GM23248 (cell line): Measurements from ENCODE around the gene ALKBH4. TPM values are rescaled to one million over a fixed set of nuclear protein-coding genes. Genes with fewer than 3 reads are reported as not detected.

Experiments used
- DNase-seq: peaks from one replicate; pipeline ENCODE4 v3.0.0-alpha.2; 2015
- H2AFZ ChIP-seq: fragments of 200-600 bp; sonication (generic); 2 replicates; pipeline ENCODE4 v1.6.1; 2016; ENCODE audit warnings: antibody characterized with exemption
- H3F3A ChIP-seq: fragments of 200-600 bp; sonication (generic); 2 replicates; pipeline ENCODE4 v1.6.1; 2016; ENCODE audit warnings: mild to moderate bottlenecking, antibody characterized with exemption, mixed run types; ENCODE audit not compliant: insufficient read depth
- H3K27ac ChIP-seq: fragments of 200-600 bp; sonication (generic); 2 replicates; pipeline ENCODE4 v1.5.1; 2016; ENCODE audit warnings: mild to moderate bottlenecking
- H3K27me3 ChIP-seq: fragments of 200-600 bp; sonication (generic); replicated peaks from 2 replicates; pipeline ENCODE4 v1.6.1; 2016; ENCODE audit warnings: mild to moderate bottlenecking; ENCODE audit not compliant: insufficient read depth
- H3K36me3 ChIP-seq: fragments of 200-600 bp; sonication (generic); 2 replicates; pipeline ENCODE4 v1.6.1; 2016; ENCODE audit warnings: low read depth, mild to moderate bottlenecking
- H3K4me1 ChIP-seq: fragments of 200-600 bp; sonication (generic); 2 replicates; pipeline ENCODE4 v1.6.1; 2016; ENCODE audit warnings: mild to moderate bottlenecking; ENCODE audit not compliant: insufficient read depth
- H3K4me2 ChIP-seq: fragments of 200-600 bp; sonication (generic); one replicate; pipeline ENCODE4 v1.6.1; 2016; ENCODE audit warnings: mild to moderate bottlenecking; ENCODE audit not compliant: unreplicated experiment
- H3K4me3 ChIP-seq: fragments of 200-600 bp; sonication (generic); 2 replicates; pipeline ENCODE4 v1.5.1; 2016; ENCODE audit warnings: mild to moderate bottlenecking
- H3K79me2 ChIP-seq: fragments of 200-600 bp; sonication (generic); 2 replicates; pipeline ENCODE4 v1.6.1; 2016; ENCODE audit warnings: mild to moderate bottlenecking; ENCODE audit not compliant: insufficient read depth
- H3K9ac ChIP-seq: fragments of 200-600 bp; sonication (generic); 2 replicates; pipeline ENCODE4 v1.6.1; 2016; ENCODE audit warnings: mild to moderate bottlenecking
- H3K9me2 ChIP-seq: fragments of 200-600 bp; sonication (generic); 2 replicates; pipeline ENCODE4 v1.6.1; 2016; ENCODE audit warnings: mixed run types, mild to moderate bottlenecking, moderate library complexity; ENCODE audit not compliant: insufficient read depth
- H3K9me3 ChIP-seq: fragments of 200-600 bp; sonication (generic); one replicate; pipeline ENCODE4 v1.6.1; 2017; ENCODE audit warnings: low read depth
- H4K20me1 ChIP-seq: fragments of 200-600 bp; sonication (generic); 2 replicates; pipeline ENCODE4 v1.6.0; 2016; ENCODE audit not compliant: insufficient read depth
- EZH2 ChIP-seq: fragments of 200-600 bp; sonication (generic); IDR thresholded peaks from 2 replicates; pipeline ENCODE4 v1.6.1; 2018; ENCODE audit warnings: antibody characterized with exemption, mild to moderate bottlenecking; ENCODE audit not compliant: insufficient read depth, poor library complexity, severe bottlenecking
- EZH2phosphoT487 ChIP-seq: fragments of 200-600 bp; sonication (generic); IDR thresholded peaks from 2 replicates; pipeline ENCODE4 v1.6.1; 2018; ENCODE audit warnings: antibody characterized with exemption, moderate library complexity, mild to moderate bottlenecking, low read depth; ENCODE audit not compliant: insufficient read depth
- WGBS, 2 experiments: methylation state at CpG; one replicate each; pipeline ENCODE4 v1.1.6; 2015 to 2017; ENCODE audit warnings: low lambda C conversion rate in 2 of 2, low coverage in 1 of 2; ENCODE audit errors: missing lambda C conversion rate in 2 of 2; 5-methylcytosine and 5-hydroxymethylcytosine counted together
- in situ Hi-C: fragments of 300-500 bp; cut with MboI; formaldehyde crosslinking; loops from 2 replicates; pipeline ENCODE4 v1.15.0; 2020
- polyA plus RNA-seq: library from polyadenylated mRNA; unstranded; fragments of >200 nt; fragmentation: Nextera tagmentation; extraction: Ambion mirVana; gene quantifications from 2 replicates; pipeline ENCODE4 v1.2.1, GENCODE V29; 2016
- total RNA-seq: library from RNA; depleted of rRNA; stranded (reverse); fragments of >200 nt; shearing (Covaris generic); gene quantifications from 2 replicates; pipeline ENCODE4 v1.2.3, GENCODE V29; 2014

Gene ALKBH4
- total and polyA plus RNA-seq, 2 experiments from 2014 or later = 13.9 to 16.3 TPM

DNA sequence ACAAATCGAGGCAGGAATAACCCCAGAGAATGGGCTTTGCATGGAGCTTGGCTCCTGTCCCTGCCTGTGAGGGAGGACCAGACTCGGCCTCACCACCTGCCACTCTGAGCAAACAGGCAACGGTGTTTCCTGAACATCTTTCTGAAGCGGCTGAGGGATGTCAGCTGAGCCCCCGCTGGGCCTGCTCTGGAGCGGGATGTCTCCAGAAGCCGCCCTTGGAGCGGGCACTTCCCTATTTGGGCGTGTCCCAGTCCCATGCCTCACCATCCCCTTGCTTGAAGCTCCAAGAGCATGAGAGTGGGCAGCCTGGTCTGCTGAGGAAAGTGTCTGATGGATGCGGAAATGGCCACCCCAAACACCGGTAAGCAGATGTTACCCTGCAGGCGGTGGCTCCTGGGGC, 10.2 kb downstream of the ALKBH4 start:
- Histone ChIP-seq H3K79me2 (no peaks in the 10 kb centered on the region), H3K9me2 (no peaks in the 10 kb centered on the region), H3K27me3 (no peaks in the 10 kb centered on the region), H3K36me3 (no peaks in the 10 kb centered on the region), H3K27ac (no peak overlapping the region), H3K4me3 (no peak overlapping the region), H3K9ac (no peak overlapping the region), H4K20me1 (no peaks in the 10 kb centered on the region), H3K4me2 (no peak overlapping the region), H3K4me1 (no peaks in the 10 kb centered on the region), H2AFZ (no peak overlapping the region), H3K9me3 (no peaks in the 10 kb centered on the region), H3F3A (no peaks in the 10 kb centered on the region)
- no peak for DNase-seq
- TF ChIP-seq EZH2phosphoT487 (no peak), EZH2 (no peak)
- 75 to 77% methylated on average over 12 of the region's 12 CpGs for WGBS, 2 experiments
- in situ Hi-C loops = no loop called here

DNA sequence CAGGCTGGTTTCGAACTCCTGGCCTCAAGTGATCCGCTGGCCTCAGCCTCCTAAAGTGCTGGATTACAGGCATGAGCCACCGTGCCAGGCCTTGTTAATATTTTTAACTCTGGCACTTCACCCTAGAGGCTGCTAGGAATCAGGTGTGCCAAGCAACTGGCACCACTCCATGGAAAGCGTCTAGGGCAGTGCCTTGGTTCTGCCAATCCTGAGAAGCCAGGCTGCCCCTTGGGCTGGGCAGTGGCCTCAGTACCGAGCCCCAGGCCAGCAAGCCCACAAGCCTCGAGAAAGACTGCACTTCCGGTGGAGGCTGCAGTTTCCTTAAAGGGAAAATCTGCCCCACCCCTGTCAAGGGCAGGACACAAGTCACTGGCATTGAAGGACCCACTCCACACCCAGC, 11.3 kb downstream of the ALKBH4 start:
- H3K27ac ChIP-seq = no peak overlapping the region
- no peaks in the 10 kb centered on the region for H3K4me1 ChIP-seq
- H3K4me3 ChIP-seq = no peak overlapping the region
- H3K9me2 ChIP-seq = no peaks in the 10 kb centered on the region
- H3K9ac ChIP-seq = no peak overlapping the region
- no peaks in the 10 kb centered on the region for H3K27me3 ChIP-seq
- H3K4me2 ChIP-seq = no peak overlapping the region
- no peaks in the 10 kb centered on the region for H3K79me2 ChIP-seq
- H3F3A ChIP-seq = no peaks in the 10 kb centered on the region
- no peak for TF ChIP-seq EZH2
- TF ChIP-seq EZH2phosphoT487 = no peak
- no peaks in the 10 kb centered on the region for H3K36me3 ChIP-seq
- no peak for DNase-seq
- no peak overlapping the region for H2AFZ ChIP-seq
- no peaks in the 10 kb centered on the region for H4K20me1 ChIP-seq
- H3K9me3 ChIP-seq = no peaks in the 10 kb centered on the region
- in situ Hi-C loops = no loop called here
- WGBS, 2 experiments = 90 to 97% methylated on average over 7 of the region's 7 CpGs

GRCh38 chr7:102452451-102452850, 12.2 kb downstream of the ALKBH4 start:
- Histone ChIP-seq H4K20me1 (no peaks in the 10 kb centered on the region), H3K36me3 (no peaks in the 10 kb centered on the region), H3K27me3 (no peaks in the 10 kb centered on the region), H3K4me3 (no peak overlapping the region), H3K79me2 (no peaks in the 10 kb centered on the region), H3K9ac (no peak overlapping the region), H3K4me1 (no peaks in the 10 kb centered on the region), H3K27ac (no peak overlapping the region), H2AFZ (no peak overlapping the region), H3K4me2 (no peak overlapping the region), H3K9me2 (no peaks in the 10 kb centered on the region), H3K9me3 (no peaks in the 10 kb centered on the region), H3F3A (no peaks in the 10 kb centered on the region)
- TF ChIP-seq EZH2phosphoT487 = no peak
- no peak for TF ChIP-seq EZH2
- no peak for DNase-seq
- WGBS, 2 experiments = 98 to 99% methylated on average over 6 of the region's 6 CpGs
- in situ Hi-C loops = no loop called here

GRCh38 chr7:102451371-102452054, 13.2 kb downstream of the ALKBH4 start:
- H3F3A ChIP-seq = no peaks in the 10 kb centered on the region
- in situ Hi-C loops = no loop called here
- TF ChIP-seq EZH2 (no peak), EZH2phosphoT487 (no peak)
- H3K4me2 ChIP-seq = no peak overlapping the region
- H3K36me3 ChIP-seq = no peaks in the 10 kb centered on the region
- no peak overlapping the region for H3K9ac ChIP-seq
- no peaks in the 10 kb centered on the region for H3K4me1 ChIP-seq
- H3K27ac ChIP-seq = no peak overlapping the region
- H2AFZ ChIP-seq = no peak overlapping the region
- H3K9me2 ChIP-seq = no peaks in the 10 kb centered on the region
- 29 to 33% methylated on average over 20 to 23 of the region's 23 CpGs for WGBS, 2 experiments
- H4K20me1 ChIP-seq = no peaks in the 10 kb centered on the region
- H3K79me2 ChIP-seq = no peaks in the 10 kb centered on the region
- DNase-seq = peak; percentile 33
- H3K4me3 ChIP-seq = no peak overlapping the region
- H3K9me3 ChIP-seq = no peaks in the 10 kb centered on the region
- no peaks in the 10 kb centered on the region for H3K27me3 ChIP-seq
